Upper lobe of left lung (tissue), 6 donors: ENCODE measurements around the gene MYLK. TPM values are rescaled to one million over a fixed set of nuclear protein-coding genes. Genes with fewer than 3 reads are reported as not detected.

Experiments used
- ATAC-seq, 2 donors: fragments of 200-7000 bp; cut with Tn5 transposase; one replicate each; pipeline ENCODE4 v1.9.1; 2022; ENCODE audit warnings: mild to moderate bottlenecking in 2 of 2, moderate library complexity in 2 of 2; ENCODE audit not compliant: low FRiP score in 2 of 2
- DNase-seq, 2 donors: peaks; one replicate each; pipeline ENCODE4 v3.0.0-alpha.2; 2019 to 2020
- H3K27ac ChIP-seq, 4 donors: fragments of 200-600 bp; sonication (generic); one replicate each; pipeline ENCODE4 v1.5.1; 2016 to 2019
- H3K27me3 ChIP-seq, 4 donors: fragments of 200-600 bp; sonication (generic); one replicate each; pipeline ENCODE4 v1.5.1; 2017 to 2019
- H3K36me3 ChIP-seq, 4 donors: fragments of 200-600 bp; sonication (generic); one replicate each; pipeline ENCODE4 v1.5.1; 2016 to 2019
- H3K4me1 ChIP-seq, 4 donors: fragments of 200-600 bp; sonication (generic); one replicate each; pipeline ENCODE4 v1.5.1; 2018 to 2019
- H3K4me3 ChIP-seq, 4 donors: fragments of 200-600 bp; sonication (generic); one replicate each; pipeline ENCODE4 v1.5.1; 2017 to 2019; ENCODE audit warnings: mild to moderate bottlenecking in 2 of 4, moderate library complexity in 1 of 4
- H3K9me3 ChIP-seq, 4 donors: fragments of 200-600 bp; sonication (generic); one replicate each; pipeline ENCODE4 v1.5.1; 2018 to 2019
- CTCF ChIP-seq, 6 experiments: fragments of 450-650 bp in 4 of 6; fragments of 200-600 bp in 2 of 6; sonication (generic) in 2 of 6; IDR thresholded peaks; one replicate each; pipeline ENCODE4 v1.5.1; 2016 to 2019; ENCODE audit warnings: antibody characterized with exemption in 6 of 6
- EP300 ChIP-seq, 4 donors: sonication (generic); formaldehyde crosslinking; IDR thresholded peaks; one replicate each; pipeline ENCODE4 v1.5.1; 2017; ENCODE audit warnings: antibody characterized with exemption in 4 of 4, control low read depth in 2 of 4
- POLR2A ChIP-seq, 4 donors: fragments of 450-650 bp; IDR thresholded peaks; one replicate each; pipeline ENCODE4 v1.5.1; 2016 to 2017; ENCODE audit warnings: antibody characterized with exemption in 4 of 4, mild to moderate bottlenecking in 2 of 4
- POLR2AphosphoS5 ChIP-seq, 2 donors: sonication (generic); formaldehyde crosslinking; IDR thresholded peaks; one replicate each; pipeline ENCODE4 v1.5.1; 2017; ENCODE audit warnings: antibody characterized with exemption in 2 of 2
- WGBS, 2 donors: methylation state at CpG; one replicate each; pipeline ENCODE4 v1.1.5; 2017 to 2018; 5-methylcytosine and 5-hydroxymethylcytosine counted together
- small RNA-seq, 4 donors: library from RNA; depleted of rRNA; stranded (forward); fragments of <200 nt; gene quantifications; one replicate each; pipeline ENCODE3, GENCODE V24; 2016
- total RNA-seq, 6 donors: library from RNA; depleted of rRNA in 4 of 6; stranded (reverse); fragments of >200 nt in 4 of 6; gene quantifications; one replicate each; pipeline versions ENCODE4 v1.1.0 to v1.2.1, GENCODE V29; 2016 to 2021
- donor health status: DM: no; HTN: no; CAD: no; lungs with moderate emphysema.
- donor health status: DM: no; HTN: yes; CAD: no; lungs with severe emphysema.

MYLK gene
- total RNA-seq, 6 donors from 2014 or later = 105 to 378 (median 160) TPM

- Histone ChIP-seq H3K27ac (no peak overlapping the region), H3K27me3 (no peaks in the 10 kb centered on the region), H3K9me3 (no peaks in the 10 kb centered on the region), H3K36me3 (peaks cover 0 to 14% (median 2%) of the 10 kb centered on the region in 4 donors), H3K4me1 (no peaks in the 10 kb centered on the region), H3K4me3 (no peak overlapping the region)
- no peak for DNase-seq
- no peak for ATAC-seq
- no peak for TF ChIP-seq EP300 (IDR thresholded peaks at IDR 0.05)
- no peak for TF ChIP-seq CTCF (IDR thresholded peaks at IDR 0.05)
- no peak for TF ChIP-seq POLR2AphosphoS5 (IDR thresholded peaks at IDR 0.05)
- no peak for TF ChIP-seq POLR2A (IDR thresholded peaks at IDR 0.05)
- WGBS, 2 donors = 94 to 97% methylated on average over 1 of the region's 1 CpG
Observed at GRCh38 chr3:123562547-123562946, 321.6 kb downstream of the MYLK start.

GRCh38 chr3:123561188-123561587 is 322.9 kb downstream of the MYLK start:
- Histone ChIP-seq H3K4me3 (no peak overlapping the region), H3K27ac (no peak overlapping the region), H3K27me3 (no peaks in the 10 kb centered on the region), H3K36me3 (peaks cover 0 to 14% (median 2%) of the 10 kb centered on the region in 4 donors), H3K4me1 (no peaks in the 10 kb centered on the region), H3K9me3 (no peaks in the 10 kb centered on the region)
- ATAC-seq (no peak), DNase-seq (no peak)
- no peak for TF ChIP-seq POLR2AphosphoS5 (IDR thresholded peaks at IDR 0.05)
- TF ChIP-seq POLR2A (IDR thresholded peaks at IDR 0.05) = no peak
- TF ChIP-seq CTCF (IDR thresholded peaks at IDR 0.05) = no peak
- TF ChIP-seq EP300 (IDR thresholded peaks at IDR 0.05) = no peak
- WGBS, 2 donors = 72 to 98% methylated on average over 2 of the region's 2 CpGs

Small RNA genes within 50 kb of the gene (small RNA-seq; reads per million reads assigned to genes)
- 0 reads per million in 4 donors for gene RF00392

Other genes with a start within 250 kb of the MYLK start
- gene CCDC14, start 76.9 kb upstream of the MYLK start, total RNA-seq = 100 to 1,000 TPM in 1 of 6 donors, 10 to 100 TPM in 5; 23.3 to 149 (median 42.5) TPM
- gene ROPN1, start 107.8 kb upstream of the MYLK start, total RNA-seq = not detected
- gene KALRN, start 149.0 kb upstream of the MYLK start, total RNA-seq = 10 to 100 TPM; 17.3 to 25.1 (median 21.7) TPM